Mucosa of rectum (tissue), 2 donors: ENCODE data around the gene RBM15.

Experiments used
- H3K27ac ChIP-seq, 2 donors: one replicate each; pipeline ENCODE4 v1.7.0; 2013; ENCODE audit warnings: inconsistent platforms in 2 of 2, low read depth in 2 of 2, low read length in 2 of 2
- H3K27me3 ChIP-seq, 2 donors: one replicate each; pipeline ENCODE4 v1.7.0; 2013; ENCODE audit warnings: low read length in 2 of 2; ENCODE audit not compliant: control insufficient read depth in 2 of 2, insufficient read depth in 2 of 2
- H3K36me3 ChIP-seq, 2 donors: one replicate each; pipeline ENCODE4 v1.7.0; 2013; ENCODE audit warnings: low read length in 2 of 2; ENCODE audit not compliant: control insufficient read depth in 2 of 2, insufficient read depth in 2 of 2
- H3K4me1 ChIP-seq, 2 donors: one replicate each; pipeline ENCODE4 v1.7.0; 2013; ENCODE audit warnings: low read length in 2 of 2, mild to moderate bottlenecking in 1 of 2; ENCODE audit not compliant: control insufficient read depth in 2 of 2, insufficient read depth in 2 of 2
- H3K4me3 ChIP-seq, 2 donors: one replicate each; pipeline ENCODE4 v1.7.0; 2013; ENCODE audit warnings: low read length in 2 of 2
- H3K9ac ChIP-seq, 2 donors: one replicate each; pipeline ENCODE4 v1.7.0; 2013; ENCODE audit warnings: low read length in 2 of 2, low read depth in 1 of 2, mild to moderate bottlenecking in 1 of 2
- H3K9me3 ChIP-seq, 2 donors: one replicate each; pipeline ENCODE4 v1.7.0; 2013; ENCODE audit warnings: low read length in 2 of 2; ENCODE audit not compliant: control insufficient read depth in 2 of 2
- donor health status: healthy.
- donor health status: Normal muscosa, but diverticular disease.

The RBM15 gene

DNA sequence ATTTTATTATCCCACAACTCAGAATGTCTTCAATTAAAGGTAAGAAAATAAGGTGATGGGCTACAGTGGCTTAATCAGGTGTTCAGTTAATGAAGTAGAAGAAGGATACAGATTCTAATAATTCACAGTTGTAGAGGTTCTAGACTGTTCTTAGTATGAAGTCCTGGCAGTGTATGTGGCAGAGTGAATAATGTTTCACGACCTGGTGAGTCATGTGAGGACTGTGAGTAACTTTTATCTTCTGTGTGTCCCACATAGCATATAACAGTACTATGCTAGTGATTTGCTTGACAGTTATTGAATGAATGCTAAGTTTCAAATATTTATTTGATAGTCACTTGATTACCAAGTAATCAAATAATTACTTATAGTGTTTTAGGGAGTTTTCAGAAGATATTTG is 31.6 kb downstream of the RBM15 start:
- Histone ChIP-seq H3K4me3 (no peak overlapping the region), H3K27me3 (no peaks in the 10 kb centered on the region), H3K36me3 (peaks cover 9 to 23% of the 10 kb centered on the region in 2 donors), H3K4me1 (no peaks in the 10 kb centered on the region), H3K9ac (no peak overlapping the region), H3K27ac (no peak overlapping the region), H3K9me3 (no peaks in the 10 kb centered on the region)

DNA sequence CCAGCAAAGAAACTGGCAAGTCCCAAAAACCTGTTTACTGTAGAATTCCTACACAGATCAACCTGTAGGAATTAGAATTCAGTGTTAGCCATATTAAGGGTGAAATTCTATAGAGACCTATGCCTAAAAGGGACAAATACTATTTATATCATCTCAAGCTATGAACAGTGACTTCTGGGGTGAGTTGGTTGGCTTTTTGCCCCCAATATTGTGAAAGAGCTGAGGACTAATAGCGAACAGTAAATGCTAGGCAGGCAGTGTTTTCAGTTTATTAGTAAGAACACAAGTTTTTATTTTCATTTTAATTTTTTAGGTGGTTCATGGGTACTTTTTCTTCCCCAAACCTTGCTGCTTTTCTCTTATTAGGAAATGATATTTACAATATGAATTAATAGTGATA is 36.3 kb downstream of the RBM15 start:
- no peaks in the 10 kb centered on the region for H3K9me3 ChIP-seq
- no peaks in the 10 kb centered on the region for H3K27me3 ChIP-seq
- H3K4me1 ChIP-seq, result no peaks in the 10 kb centered on the region
- no peak overlapping the region for H3K27ac ChIP-seq
- H3K36me3 ChIP-seq, result peaks cover 15 to 28% of the 10 kb centered on the region in 2 donors
- H3K4me3 ChIP-seq, result no peak overlapping the region
- no peak overlapping the region for H3K9ac ChIP-seq

DNA sequence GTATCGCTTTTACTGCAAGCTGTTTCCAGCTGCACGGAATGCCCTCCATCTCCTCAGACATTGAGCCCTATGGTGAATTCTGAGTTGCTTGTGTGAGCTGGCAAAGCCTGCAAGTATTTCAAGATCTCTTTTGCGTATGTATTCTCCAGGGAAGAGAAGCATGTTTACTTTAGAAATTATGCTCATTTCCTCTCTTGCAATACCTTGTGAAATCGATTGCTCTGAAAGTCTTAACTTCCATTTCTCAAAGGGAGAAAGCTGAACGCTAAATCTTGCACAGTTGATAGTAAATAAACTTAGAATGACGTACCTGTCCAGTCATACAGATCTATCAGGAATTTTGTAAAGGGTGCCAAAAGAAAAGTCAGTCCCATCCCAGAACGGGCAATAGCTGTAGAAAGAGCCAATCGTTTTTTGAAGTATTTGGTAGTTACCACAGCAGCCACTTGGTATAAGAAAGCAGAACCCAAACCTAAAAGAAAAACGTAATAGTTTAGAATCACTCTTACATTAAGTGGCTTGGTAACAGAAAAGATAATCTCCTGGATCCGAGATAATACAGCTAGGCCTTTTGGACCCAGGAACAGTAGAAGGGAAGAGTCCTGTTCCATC is 41.6 kb downstream of the RBM15 start:
- Histone ChIP-seq H3K4me1 (peaks cover 0 to 13% of the 10 kb centered on the region in 2 donors), H3K27me3 (no peaks in the 10 kb centered on the region), H3K9ac (no peak overlapping the region), H3K9me3 (no peaks in the 10 kb centered on the region), H3K27ac (no peak overlapping the region), H3K4me3 (no peak overlapping the region), H3K36me3 (peaks cover 6 to 15% of the 10 kb centered on the region in 2 donors)

DNA sequence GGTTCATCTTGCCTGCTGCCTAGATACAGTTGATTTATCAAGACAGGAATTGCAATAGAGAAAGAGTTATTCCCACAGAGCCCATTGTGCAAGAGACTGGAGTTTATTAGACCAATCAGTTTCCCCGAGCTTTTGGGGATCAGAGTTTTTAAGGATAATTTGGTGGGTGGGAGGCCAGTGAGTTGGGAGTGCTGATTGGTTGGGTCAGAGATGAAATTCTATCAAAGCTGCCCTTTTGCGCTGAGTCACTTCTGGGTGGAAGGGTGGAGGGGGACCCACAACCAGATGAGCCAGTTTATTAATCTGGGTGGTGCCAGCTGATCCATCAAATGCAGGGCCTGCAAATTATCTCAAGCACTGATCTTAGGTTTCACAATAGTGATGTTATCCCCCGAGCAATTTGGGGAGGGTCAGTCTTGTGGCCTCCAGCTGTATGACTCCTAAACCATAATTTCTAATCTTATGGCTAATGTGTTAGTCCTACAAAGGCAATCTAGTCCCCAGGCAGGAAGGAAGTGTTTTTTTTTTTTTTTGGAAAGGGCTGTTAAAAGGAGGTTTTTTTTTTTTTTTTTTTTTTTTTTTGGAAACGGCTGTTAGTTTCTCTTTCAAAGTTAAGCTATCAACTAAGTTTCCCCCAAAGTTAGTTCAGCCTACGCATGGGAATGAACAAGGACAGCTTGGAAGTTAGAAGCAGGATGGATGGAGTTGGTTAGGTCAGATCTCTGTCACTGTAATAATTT is 44.2 kb downstream of the RBM15 start:
- Histone ChIP-seq H3K4me1 (peaks cover 0 to 13% of the 10 kb centered on the region in 2 donors), H3K27ac (no peak overlapping the region)

DNA sequence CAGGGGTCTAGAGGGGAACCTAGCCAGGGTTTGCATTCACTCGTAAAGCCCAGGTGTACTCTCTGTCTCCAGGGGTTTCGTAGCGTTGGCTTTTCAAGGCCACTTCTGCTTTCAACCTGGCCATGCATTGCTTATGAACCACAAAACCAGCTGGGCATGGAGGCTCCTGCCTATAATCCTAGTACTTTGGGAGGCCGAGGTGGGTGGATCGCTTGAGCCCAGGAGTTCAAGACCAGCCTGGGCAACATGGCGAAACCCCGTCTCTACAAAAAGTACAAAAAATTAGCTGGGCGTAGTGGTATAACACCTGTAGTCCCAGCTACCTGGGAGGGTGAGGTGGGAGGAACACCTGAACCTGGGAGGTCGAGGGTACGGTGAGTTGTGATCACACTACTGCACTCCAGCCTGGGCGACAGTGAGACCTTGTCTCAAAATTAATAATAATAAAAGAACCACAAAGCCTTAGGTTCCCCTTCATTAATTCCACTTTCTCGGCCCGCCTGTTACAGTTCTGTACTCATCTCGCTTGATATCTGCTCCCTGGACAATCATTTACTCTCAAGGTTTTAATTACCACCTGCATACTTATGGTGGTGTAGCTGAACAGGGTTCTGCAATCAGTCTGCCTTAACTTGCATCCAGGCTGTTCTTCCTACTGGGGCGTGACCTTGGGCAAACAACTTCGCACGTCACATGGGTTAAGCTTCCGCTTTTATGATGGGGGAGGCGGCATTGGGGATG is 45.6 kb downstream of the RBM15 start:
- no peak overlapping the region for H3K9ac ChIP-seq
- H3K27me3 ChIP-seq, result no peaks in the 10 kb centered on the region
- peak overlapping the region; percentile 26 to 45 for H3K4me3 ChIP-seq
- peaks cover 0 to 13% of the 10 kb centered on the region in 2 donors for H3K4me1 ChIP-seq
- peak overlapping the region; percentile 45 to 55 for H3K27ac ChIP-seq
- no peaks in the 10 kb centered on the region for H3K9me3 ChIP-seq
- H3K36me3 ChIP-seq, result no peaks in the 10 kb centered on the region

More for the DNA sequence above, 44.2 kb downstream of the RBM15 start:
- H3K9me3 ChIP-seq, result no peaks in the 10 kb centered on the region
- H3K27me3 ChIP-seq, result no peaks in the 10 kb centered on the region
- H3K36me3 ChIP-seq, result peaks cover 0 to under 1% of the 10 kb centered on the region in 2 donors
- H3K4me3 ChIP-seq, result no peak overlapping the region
- no peak overlapping the region for H3K9ac ChIP-seq

DNA sequence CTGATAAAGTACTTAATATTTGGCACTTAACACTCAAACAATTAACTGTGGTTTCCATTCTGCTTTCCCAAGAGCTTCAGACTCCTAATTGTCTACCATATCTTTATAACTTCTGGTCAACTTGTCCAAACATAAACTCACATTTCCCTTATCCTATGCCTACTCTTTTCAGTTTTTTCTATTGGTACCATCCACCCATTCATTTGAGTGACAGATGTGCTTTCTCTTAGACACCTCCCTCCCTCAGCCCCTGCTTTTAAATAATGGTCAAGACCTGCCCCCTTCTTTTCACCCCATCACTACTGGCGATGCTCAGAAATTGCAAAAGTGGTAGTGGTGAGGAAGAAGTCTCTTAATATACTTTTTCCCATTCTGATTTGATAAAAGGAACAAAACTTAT is 46.2 kb downstream of the RBM15 start:
- Histone ChIP-seq H3K36me3 (no peaks in the 10 kb centered on the region), H3K4me1 (peaks cover 0 to 13% of the 10 kb centered on the region in 2 donors), H3K4me3 (peak overlapping the region in 1 of 2 donors; percentile 20), H3K9me3 (no peaks in the 10 kb centered on the region), H3K27ac (peak overlapping the region in 1 of 2 donors; percentile 33), H3K27me3 (no peaks in the 10 kb centered on the region), H3K9ac (no peak overlapping the region)

DNA sequence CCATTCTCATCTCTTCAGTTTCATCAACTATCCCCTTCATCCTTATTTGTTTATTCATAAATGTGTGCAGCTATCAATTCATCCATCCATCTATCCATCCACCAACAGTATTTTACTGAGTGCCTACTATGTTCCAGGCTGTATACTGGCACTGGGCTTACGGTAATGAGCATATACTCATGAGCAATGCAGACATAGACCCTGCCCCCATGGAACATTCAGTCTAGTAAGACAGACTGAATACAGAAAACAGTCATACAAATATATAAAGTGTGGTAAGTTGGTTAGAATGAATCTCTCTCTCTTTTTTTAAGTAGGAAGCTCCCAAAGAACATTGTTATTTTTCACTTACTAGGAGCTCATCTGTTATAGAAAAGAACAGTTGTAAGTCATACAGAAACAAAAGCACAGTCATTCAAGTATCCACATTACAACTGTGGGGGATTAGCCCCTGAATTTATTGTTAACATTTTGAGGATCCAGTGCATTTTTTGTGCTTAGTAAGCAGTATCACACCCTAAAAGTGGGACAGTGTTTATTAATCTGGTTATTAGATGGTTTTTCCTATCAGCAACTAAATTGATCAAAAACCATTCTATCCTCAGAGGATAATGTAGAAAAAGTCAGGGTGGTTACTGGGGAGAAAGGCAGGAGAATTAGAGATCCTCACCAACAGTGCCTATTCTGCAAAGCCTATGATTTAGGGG is 48.0 kb downstream of the RBM15 start:
- Histone ChIP-seq H3K4me3 (no peak overlapping the region), H3K27me3 (no peaks in the 10 kb centered on the region), H3K9me3 (no peaks in the 10 kb centered on the region), H3K4me1 (peaks cover 0 to 13% of the 10 kb centered on the region in 2 donors), H3K9ac (no peak overlapping the region), H3K36me3 (no peaks in the 10 kb centered on the region), H3K27ac (no peak overlapping the region)

DNA sequence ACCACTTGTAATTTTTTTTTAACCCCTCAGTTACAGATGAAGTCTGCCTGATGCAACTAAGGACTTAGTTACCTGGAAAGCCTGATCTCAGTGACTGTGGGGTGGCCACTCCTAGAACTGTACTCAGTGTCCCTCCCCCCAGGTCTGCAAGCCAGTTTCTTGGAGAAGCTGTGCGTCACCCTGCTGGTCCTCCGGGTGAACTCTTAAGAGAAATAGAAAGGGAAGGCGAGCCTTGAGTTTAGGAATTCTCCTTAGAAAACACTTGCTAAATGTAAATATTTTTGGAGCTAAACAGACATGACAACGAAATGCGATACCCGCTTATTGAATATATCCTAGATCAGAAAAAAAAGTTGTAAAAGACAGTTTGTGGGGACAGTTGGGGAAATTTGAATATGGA is 50.9 kb downstream of the RBM15 start:
- Histone ChIP-seq H3K4me1 (peaks cover 0 to 11% of the 10 kb centered on the region in 2 donors), H3K27me3 (no peaks in the 10 kb centered on the region), H3K27ac (no peak overlapping the region), H3K9me3 (no peaks in the 10 kb centered on the region), H3K36me3 (peaks cover 0 to under 1% of the 10 kb centered on the region in 2 donors), H3K9ac (no peak overlapping the region), H3K4me3 (no peak overlapping the region)

DNA sequence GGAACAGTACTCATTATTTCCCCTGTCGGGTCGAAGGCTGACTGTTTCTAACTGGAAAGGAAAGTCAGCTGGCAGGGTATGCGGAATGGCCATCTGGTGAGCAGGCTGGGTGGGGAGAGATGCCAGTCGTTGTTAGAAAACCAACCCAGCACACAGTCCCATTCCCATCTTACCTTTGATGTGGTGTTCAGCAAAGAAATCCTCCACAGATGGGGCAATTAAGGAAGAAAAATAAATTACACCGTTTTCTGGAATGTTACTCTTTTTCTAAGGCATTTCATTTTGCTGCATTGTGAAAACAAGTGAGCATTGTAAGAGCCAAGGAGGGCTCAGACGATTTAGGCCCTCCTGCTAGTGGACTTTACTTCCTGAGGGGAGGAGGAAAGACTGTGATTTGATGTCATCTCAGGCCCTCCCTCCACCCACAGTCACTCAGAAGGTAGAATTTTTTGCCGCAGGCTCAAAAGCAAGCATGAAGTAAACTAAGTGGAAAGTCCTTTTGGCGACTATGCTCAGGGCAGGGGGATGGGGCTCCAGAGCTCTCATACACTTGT is 51.6 kb downstream of the RBM15 start, which contains the start of gene SLC16A4:
Gene SLC16A4, minus strand, starts transcription at position 335 of the 554 bp plus-strand sequence. CDS start 1,703 bp downstream, outside the sequence.
- no peak within 1 kb of the TSS for H3K9ac ChIP-seq

More for the DNA sequence above, 51.6 kb downstream of the RBM15 start, which contains the start of gene SLC16A4:
- H3K4me1 ChIP-seq, result peaks cover 0 to 6% of the 10 kb centered on the region in 2 donors
- H3K9me3 ChIP-seq, result no peaks in the 10 kb centered on the region
- H3K27ac ChIP-seq, result peak within 1 kb of the TSS in 1 of 2 donors; percentile 39
- H3K4me3 ChIP-seq, result peak within 1 kb of the TSS; percentile 7 to 37
- H3K36me3 ChIP-seq, result peaks cover 0 to 2% of the 10 kb centered on the region in 2 donors
- no peaks in the 10 kb centered on the region for H3K27me3 ChIP-seq
